ENCODE results near the gene TAF4. TPM values are rescaled to one million over a fixed set of nuclear protein-coding genes. Genes with fewer than 3 reads are reported as not detected.
"Not testable (repeated sequence)": the region's sequence is repeated elsewhere in the genome, so short reads cannot be mapped to it uniquely, and the experiment has no call there.

TAF4 gene
- total RNA-seq, 1 donor from 2014 or later = 17.6 TPM

GRCh38 chr20:61988665-61989064 is 77.0 kb downstream of the TAF4 start:
- TF ChIP-seq, protein P1, sequence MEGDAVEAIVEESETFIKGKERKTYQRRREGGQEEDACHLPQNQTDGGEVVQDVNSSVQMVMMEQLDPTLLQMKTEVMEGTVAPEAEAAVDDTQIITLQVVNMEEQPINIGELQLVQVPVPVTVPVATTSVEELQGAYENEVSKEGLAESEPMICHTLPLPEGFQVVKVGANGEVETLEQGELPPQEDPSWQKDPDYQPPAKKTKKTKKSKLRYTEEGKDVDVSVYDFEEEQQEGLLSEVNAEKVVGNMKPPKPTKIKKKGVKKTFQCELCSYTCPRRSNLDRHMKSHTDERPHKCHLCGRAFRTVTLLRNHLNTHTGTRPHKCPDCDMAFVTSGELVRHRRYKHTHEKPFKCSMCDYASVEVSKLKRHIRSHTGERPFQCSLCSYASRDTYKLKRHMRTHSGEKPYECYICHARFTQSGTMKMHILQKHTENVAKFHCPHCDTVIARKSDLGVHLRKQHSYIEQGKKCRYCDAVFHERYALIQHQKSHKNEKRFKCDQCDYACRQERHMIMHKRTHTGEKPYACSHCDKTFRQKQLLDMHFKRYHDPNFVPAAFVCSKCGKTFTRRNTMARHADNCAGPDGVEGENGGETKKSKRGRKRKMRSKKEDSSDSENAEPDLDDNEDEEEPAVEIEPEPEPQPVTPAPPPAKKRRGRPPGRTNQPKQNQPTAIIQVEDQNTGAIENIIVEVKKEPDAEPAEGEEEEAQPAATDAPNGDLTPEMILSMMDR (IDR thresholded peaks at IDR 0.05) = no peak
- ATAC-seq = no peak
- no peak for DNase-seq
- peaks cover 19% of the 10 kb centered on the region for H3K9me3 ChIP-seq
- no peak overlapping the region for H3K27ac ChIP-seq
- H3K36me3 ChIP-seq = peaks cover 68% of the 10 kb centered on the region
- no peaks in the 10 kb centered on the region for H3K27me3 ChIP-seq (ENCODE audit: low read depth)
- intact Hi-C loops (cut with DNase I) = no loop called here
- no peak overlapping the region for H3K4me3 ChIP-seq
- H3K4me1 ChIP-seq = no peaks in the 10 kb centered on the region

- no peak overlapping the region for H3K27ac ChIP-seq
- intact Hi-C loops (cut with DNase I) = no loop called here
- peaks cover 60% of the 10 kb centered on the region for H3K36me3 ChIP-seq
- no peak overlapping the region for H3K4me3 ChIP-seq
- TF ChIP-seq, protein P1 (IDR thresholded peaks at IDR 0.05) = no peak
- DNase-seq (no peak), ATAC-seq (no peak)
- H3K9me3 ChIP-seq = peaks cover 13% of the 10 kb centered on the region
- H3K27me3 ChIP-seq (ENCODE audit: low read depth) = no peaks in the 10 kb centered on the region
- H3K4me1 ChIP-seq = no peaks in the 10 kb centered on the region
Observed at GRCh38 chr20:61986762-61987321, 78.8 kb downstream of the TAF4 start.

GRCh38 chr20:61985096-61985495 is 80.6 kb downstream of the TAF4 start:
- no peak for DNase-seq

DNA sequence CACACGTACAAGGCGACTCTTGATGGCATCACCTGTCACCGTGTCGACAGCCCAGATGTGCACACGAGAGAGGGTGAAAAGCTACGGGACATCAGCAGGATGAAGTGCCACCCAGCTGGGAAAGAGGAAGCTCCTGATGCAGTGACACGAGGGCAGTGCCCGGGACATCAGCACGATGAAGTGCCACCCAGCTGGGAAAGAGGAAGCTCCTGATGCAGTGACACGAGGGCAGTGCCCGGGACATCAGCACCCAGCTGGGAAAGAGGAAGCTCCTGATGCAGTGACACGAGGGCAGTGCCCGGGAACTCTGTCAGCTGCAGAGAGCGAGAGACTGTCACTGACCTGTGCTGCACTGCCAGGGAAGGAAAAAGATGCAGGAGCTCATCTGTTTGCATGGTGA is 81.2 kb downstream of the TAF4 start:
- H3K27me3 ChIP-seq (ENCODE audit: low read depth); DNase-seq; H3K4me1 ChIP-seq; H3K9me3 ChIP-seq; H3K4me3 ChIP-seq; intact Hi-C loops (cut with DNase I); H3K27ac ChIP-seq: not testable (repeated sequence)
- peaks cover 42% of the 10 kb centered on the region for H3K36me3 ChIP-seq
- ATAC-seq = peak in 1 of 2 donors; percentile 61

More at GRCh38 chr20:61985096-61985495, 80.6 kb downstream of the TAF4 start:
- Histone ChIP-seq H3K9me3 (no peaks in the 10 kb centered on the region), H3K27ac (no peak overlapping the region), H3K27me3 (ENCODE audit: low read depth) (no peaks in the 10 kb centered on the region), H3K36me3 (peaks cover 46% of the 10 kb centered on the region), H3K4me1 (no peaks in the 10 kb centered on the region), H3K4me3 (no peak overlapping the region)
- ATAC-seq = no peak
- intact Hi-C loops (cut with DNase I) = no loop called here
- TF ChIP-seq, protein P1 (IDR thresholded peaks at IDR 0.05) = no peak

DNA sequence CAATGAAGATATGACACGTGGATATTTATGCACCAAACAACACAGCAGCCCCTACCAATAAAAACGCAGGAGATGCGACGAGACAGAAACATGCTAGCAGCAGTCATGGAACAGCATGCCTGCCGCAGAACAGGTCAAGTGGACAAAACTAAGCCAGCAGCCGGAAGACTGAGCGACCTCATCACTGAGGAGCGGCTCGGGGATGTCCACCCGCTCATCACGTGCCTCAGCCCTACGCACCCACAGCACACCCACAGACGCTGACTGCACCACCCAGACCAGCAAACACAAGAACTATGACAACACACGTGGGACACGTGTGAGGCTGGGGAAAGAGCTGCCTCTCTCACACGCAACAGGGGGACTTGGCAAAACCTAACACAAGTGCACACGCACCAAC is 81.7 kb downstream of the TAF4 start:
- intact Hi-C loops (cut with DNase I) = no loop called here
- Histone ChIP-seq H3K9me3 (no peaks in the 10 kb centered on the region), H3K27me3 (ENCODE audit: low read depth) (no peaks in the 10 kb centered on the region), H3K27ac (no peak overlapping the region), H3K4me3 (no peak overlapping the region), H3K36me3 (peaks cover 44% of the 10 kb centered on the region), H3K4me1 (no peaks in the 10 kb centered on the region)
- TF ChIP-seq, protein P1 (IDR thresholded peaks at IDR 0.05) = no peak
- ATAC-seq (peak in 1 of 2 donors; percentile 14), DNase-seq (no peak)

- peaks cover 43% of the 10 kb centered on the region for H3K36me3 ChIP-seq
Observed at GRCh38 chr20:61982951-61983315, 82.7 kb downstream of the TAF4 start.

More at GRCh38 chr20:61982951-61983315, 82.7 kb downstream of the TAF4 start:
- ATAC-seq (no peak), DNase-seq (no peak)
- TF ChIP-seq, protein P1 (IDR thresholded peaks at IDR 0.05) = no peak
- Histone ChIP-seq H3K4me3 (no peak overlapping the region), H3K9me3 (no peaks in the 10 kb centered on the region), H3K27me3 (ENCODE audit: low read depth) (no peaks in the 10 kb centered on the region), H3K27ac (no peak overlapping the region), H3K4me1 (no peaks in the 10 kb centered on the region)
- intact Hi-C loops (cut with DNase I) = no loop called here

All from lower lobe of right lung (tissue), 2 donors.